Neural crest cell (in vitro differentiated cells): Measurements from ENCODE around the gene SYNPO. TPM values are rescaled to one million over a fixed set of nuclear protein-coding genes. Genes with fewer than 3 reads are reported as not detected.
A peak's percentile ranks its signal among the peaks of the same experiment; 100 is the strongest.

Source experiments
- DNase-seq: peaks from one replicate; pipeline ENCODE4 v3.0.0; 2021; ENCODE audit warnings: low read depth, mixed read lengths, low spot score
- H3K27ac Mint-ChIP-seq: one replicate; pipeline ENCODE4 v1.8.0; 2021; ENCODE audit warnings: mild to moderate bottlenecking, mixed read lengths; ENCODE audit not compliant: unreplicated experiment
- H3K27me3 Mint-ChIP-seq: 2 replicates; pipeline ENCODE4 v1.8.0; 2021; ENCODE audit warnings: low read depth, mild to moderate bottlenecking, mixed read lengths
- H3K36me3 Mint-ChIP-seq: 2 replicates; pipeline ENCODE4 v1.8.0; 2021; ENCODE audit warnings: low read depth, mild to moderate bottlenecking, mixed read lengths
- H3K4me1 Mint-ChIP-seq: 2 replicates; pipeline ENCODE4 v1.8.0; 2021; ENCODE audit warnings: mixed read lengths
- H3K4me3 Mint-ChIP-seq: one replicate; pipeline ENCODE4 v1.8.0; 2021; ENCODE audit warnings: mild to moderate bottlenecking, mixed read lengths
- H3K9me3 Mint-ChIP-seq: 2 replicates; pipeline ENCODE4 v1.8.0; 2021; ENCODE audit warnings: mixed read lengths
- CTCF ChIP-seq: fragments of 200-600 bp; sonication (generic); conservative IDR thresholded peaks from 2 replicates; pipeline ENCODE4 v1.5.0; 2021; ENCODE audit warnings: antibody characterized with exemption, mild to moderate bottlenecking
- total RNA-seq: library from RNA; stranded (reverse); gene quantifications from 2 replicates; pipeline ENCODE4 v1.2.1, GENCODE V29; 2021

Gene SYNPO
- total RNA-seq, 1 donor from 2014 or later: 1.5 TPM

- H3K27ac Mint-ChIP-seq: no peak overlapping the region
- H3K4me1 Mint-ChIP-seq: peaks cover 10% of the 10 kb centered on the region
- H3K4me3 Mint-ChIP-seq: peak overlapping the region; percentile 50
Measured at GRCh38 chr5:150658699-150659265, 18.3 kb downstream of the SYNPO start.

GRCh38 chr5:150659360-150660107 is 19.1 kb downstream of the SYNPO start:
- Mint-ChIP-seq H3K36me3 (no peaks in the 10 kb centered on the region), H3K27ac (no peak overlapping the region), H3K4me3 (peak overlapping the region; percentile 54), H3K9me3 (no peaks in the 10 kb centered on the region), H3K4me1 (peaks cover 10% of the 10 kb centered on the region), H3K27me3 (peaks cover 26% of the 10 kb centered on the region)
- no peak for DNase-seq
- no peak for TF ChIP-seq CTCF

More at GRCh38 chr5:150658699-150659265, 18.3 kb downstream of the SYNPO start:
- H3K9me3 Mint-ChIP-seq: no peaks in the 10 kb centered on the region
- no peak for TF ChIP-seq CTCF
- H3K36me3 Mint-ChIP-seq: no peaks in the 10 kb centered on the region
- no peak for DNase-seq
- H3K27me3 Mint-ChIP-seq: peaks cover 23% of the 10 kb centered on the region

DNA sequence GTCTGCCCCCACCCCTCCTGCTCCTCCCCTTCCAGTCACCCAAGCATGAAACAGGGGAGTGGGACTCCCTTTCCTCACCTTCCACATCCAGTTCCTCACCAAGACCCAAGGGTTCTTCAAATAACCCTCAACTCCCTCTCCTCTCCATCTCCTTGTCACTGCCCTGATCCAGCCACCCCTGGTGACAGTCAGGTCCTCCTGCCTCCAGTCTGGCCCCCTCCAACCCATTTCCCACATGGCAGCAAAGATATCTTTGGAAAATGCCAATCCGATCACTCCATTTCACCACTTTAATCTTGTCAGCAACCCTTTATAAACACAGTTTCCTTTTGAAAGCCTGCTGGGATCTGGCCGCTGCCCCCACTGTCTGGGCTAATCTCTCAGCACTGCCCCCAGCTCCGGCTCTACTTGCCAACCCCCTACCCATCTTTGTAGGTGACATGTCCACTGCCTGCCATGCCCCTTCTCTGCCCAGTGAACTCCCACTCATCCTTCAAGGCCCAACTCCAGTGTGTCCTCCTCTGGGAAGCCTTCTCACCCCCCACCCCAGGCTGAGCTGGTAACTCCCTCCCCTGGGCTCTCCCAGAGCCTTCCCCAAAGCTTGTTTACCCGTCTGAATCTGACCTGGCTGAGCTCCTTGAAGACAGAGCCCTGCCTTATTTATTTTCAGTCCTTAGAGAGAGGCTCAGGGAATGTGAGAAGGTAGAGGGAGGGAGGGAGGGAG is 19.8 kb downstream of the SYNPO start:
- no peaks in the 10 kb centered on the region for H3K36me3 Mint-ChIP-seq
- peaks cover 14% of the 10 kb centered on the region for H3K4me1 Mint-ChIP-seq
- no peak for TF ChIP-seq CTCF
- H3K27me3 Mint-ChIP-seq: peaks cover 31% of the 10 kb centered on the region
- H3K27ac Mint-ChIP-seq: no peak overlapping the region
- H3K4me3 Mint-ChIP-seq: peak overlapping the region; percentile 54
- no peak for DNase-seq
- H3K9me3 Mint-ChIP-seq: no peaks in the 10 kb centered on the region

DNA sequence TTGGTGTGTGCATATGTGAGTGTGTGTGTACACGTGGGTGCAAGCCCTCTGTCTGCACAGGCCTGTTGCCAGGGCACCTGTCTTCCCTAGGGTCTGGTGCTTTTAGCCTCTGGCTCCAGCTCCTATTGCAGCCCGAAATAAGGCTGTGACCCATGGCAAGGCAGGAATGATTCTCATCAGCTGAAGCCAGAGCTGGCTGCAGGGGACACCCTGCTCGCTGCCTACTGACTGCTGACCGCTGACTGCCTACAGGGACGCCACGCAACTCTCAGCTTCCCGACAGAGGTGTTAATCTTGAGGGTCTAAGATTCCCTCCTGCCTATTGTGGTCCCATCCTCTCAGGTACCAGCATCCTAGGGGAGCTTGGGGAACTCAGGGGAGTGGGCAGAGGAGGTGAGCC is 20.6 kb downstream of the SYNPO start, which contains the start of gene MYOZ3:
Gene MYOZ3, plus strand, starts transcription at position 166 of the 400 bp plus-strand sequence. CDS start 1,691 bp downstream, outside the sequence.
- DNase-seq: no peak
- H3K27me3 Mint-ChIP-seq: peaks cover 32% of the 10 kb centered on the region
- H3K4me3 Mint-ChIP-seq: peak within 1 kb of the TSS; percentile 54
- H3K9me3 Mint-ChIP-seq: no peaks in the 10 kb centered on the region
- no peaks in the 10 kb centered on the region for H3K36me3 Mint-ChIP-seq
- TF ChIP-seq CTCF: no peak
- H3K4me1 Mint-ChIP-seq: peaks cover 14% of the 10 kb centered on the region
- H3K27ac Mint-ChIP-seq: peak within 1 kb of the TSS; percentile 93

GRCh38 chr5:150661821-150662596 is 21.5 kb downstream of the SYNPO start:
- no peak for TF ChIP-seq CTCF
- Mint-ChIP-seq H3K36me3 (no peaks in the 10 kb centered on the region), H3K27ac (no peak overlapping the region), H3K27me3 (peaks cover 32% of the 10 kb centered on the region), H3K4me3 (no peak overlapping the region), H3K4me1 (peaks cover 14% of the 10 kb centered on the region), H3K9me3 (no peaks in the 10 kb centered on the region)
- DNase-seq: no peak
